NB4 (cell line): Measurements from ENCODE around the gene ZFAND2B.

ENCODE experiments used
- CTCF ChIP-seq: IDR thresholded peaks from one replicate; pipeline ENCODE4 v1.5.1; 2012; ENCODE audit warnings: low read depth, low read length
- MAX ChIP-seq: IDR thresholded peaks from 2 replicates; pipeline ENCODE4 v1.6.1; 2011; ENCODE audit warnings: low read depth, low read length
- POLR2A ChIP-seq: IDR thresholded peaks from 2 replicates; pipeline ENCODE4 v1.6.1; 2011; ENCODE audit warnings: mild to moderate bottlenecking; ENCODE audit not compliant: insufficient read length; ENCODE audit errors: extremely low read depth

- TF ChIP-seq POLR2A = peak; percentile 29
- no peak for TF ChIP-seq CTCF
- no peak for TF ChIP-seq MAX
Observed at GRCh38 chr2:219249203-219249980, 42.8 kb downstream of the ZFAND2B start.
